GM19193 (cell line): Measurements from ENCODE around the gene EPOP.

Source experiments
- POLR2A ChIP-seq: IDR thresholded peaks from 4 replicates; pipeline ENCODE4 v1.6.1; 2011; ENCODE audit not compliant: insufficient read depth, insufficient read length; ENCODE audit errors: extremely low read depth

Gene EPOP

GRCh38 chr17:38697061-38697820, 22.5 kb upstream of the EPOP start:
- TF ChIP-seq POLR2A = no peak

GRCh38 chr17:38693700-38694329, 19.1 kb upstream of the EPOP start:
- TF ChIP-seq POLR2A = no peak

GRCh38 chr17:38691154-38691553, 16.4 kb upstream of the EPOP start:
- TF ChIP-seq POLR2A = no peak

- no peak for TF ChIP-seq POLR2A
Observed at GRCh38 chr17:38690386-38690785, 15.6 kb upstream of the EPOP start.

- TF ChIP-seq POLR2A = no peak
Observed at GRCh38 chr17:38687286-38687685, 12.5 kb upstream of the EPOP start.

GRCh38 chr17:38685491-38685890, 10.7 kb upstream of the EPOP start:
- no peak for TF ChIP-seq POLR2A

- no peak for TF ChIP-seq POLR2A
Observed at GRCh38 chr17:38681096-38681495, 6.3 kb upstream of the EPOP start.

- TF ChIP-seq POLR2A = no peak
Observed at GRCh38 chr17:38677819-38678218, 3.1 kb upstream of the EPOP start.

GRCh38 chr17:38676706-38677504, 2.1 kb upstream of the EPOP start:
- TF ChIP-seq POLR2A = no peak

- no peak for TF ChIP-seq POLR2A
Observed at GRCh38 chr17:38674014-38674748, 576 bp downstream of the EPOP start.

- TF ChIP-seq POLR2A = no peak
Observed at GRCh38 chr17:38673707-38674013, 1.1 kb downstream of the EPOP start.

GRCh38 chr17:38672788-38673706, 1.7 kb downstream of the EPOP start:
- no peak for TF ChIP-seq POLR2A

- no peak for TF ChIP-seq POLR2A
Observed at GRCh38 chr17:38671939-38672720, 2.6 kb downstream of the EPOP start.
